HCT116 (cell line): ENCODE measurements around the gene EPHX1. TPM values are rescaled to one million over a fixed set of nuclear protein-coding genes. Genes with fewer than 3 reads are reported as not detected.

Experiments
- ATAC-seq: fragments of 200-7000 bp; cut with Tn5 transposase; 2 replicates; pipeline ENCODE4 v1.9.1; 2020; ENCODE audit warnings: mild to moderate bottlenecking, moderate library complexity
- BruUV-seq: library from RNA; stranded (reverse); fragments of 400-500 nt; replicated peaks from 2 replicates; lab custom pipeline; 2021; lab: Mats Ljungman, UMichigan
- CTCF ChIA-PET: fragments of 300-600 bp; sonication (Branson Sonifier 250); formaldehyde crosslinking; loops from one replicate; lab custom pipeline; 2021; ENCODE audit warnings: antibody characterized with exemption; lab: Charles Lee
- POLR2A ChIA-PET: fragments of 300-600, 350-600 bp; sonication (Branson Sonifier 250); formaldehyde crosslinking; loops from one replicate; lab custom pipeline; 2021; ENCODE audit warnings: antibody characterized with exemption; lab: Charles Lee
- RAD21 ChIA-PET, 2 experiments: fragments of 300-600 bp; sonication (Branson Sonifier 250); formaldehyde crosslinking; loops; one replicate each; lab custom pipeline; 2023; ENCODE audit warnings: low total read pairs in 2 of 2; ENCODE audit not compliant: uncharacterized antibody in 2 of 2, unreplicated experiment in 2 of 2, low non-redundant PET in 1 of 2; lab: Charles Lee
- DNase-seq: peaks from one replicate; pipeline ENCODE4 v3.0.0-alpha.2; 2010; ENCODE audit warnings: low read depth, low spot score
- H2AFZ ChIP-seq: fragments of 200-600 bp; shearing (Covaris generic), sonication (generic); 2 replicates; pipeline ENCODE4 v1.6.1; 2017; ENCODE audit warnings: low read depth, mixed run types, mixed read lengths, antibody characterized with exemption, low read length; ENCODE audit not compliant: poor library complexity, severe bottlenecking
- H3K27ac ChIP-seq: 2 replicates; pipeline ENCODE4 v1.5.1; 2012; ENCODE audit warnings: low read depth, low read length
- H3K27me3 ChIP-seq: fragments of 200-600 bp; sonication (generic); 2 replicates; pipeline ENCODE4 v1.6.1; 2016; ENCODE audit warnings: mixed run types, low read length, mixed read lengths; ENCODE audit not compliant: insufficient read depth
- H3K36me3 ChIP-seq, 2 experiments: fragments of 200-500 bp in 1 of 2; fragments of 200-600 bp in 1 of 2; sonication (Bioruptor generic) in 1 of 2; sonication (generic) in 1 of 2; 2 replicates each; pipeline versions ENCODE4 v1.5.1 to v1.6.1; 2014 to 2016; ENCODE audit warnings: low read length in 2 of 2, inconsistent platforms in 1 of 2, mixed read lengths in 1 of 2, mixed run types in 1 of 2; ENCODE audit not compliant: insufficient read depth in 2 of 2, control insufficient read depth in 1 of 2
- H3K4me1 ChIP-seq, 2 experiments: fragments of 200-600 bp in 1 of 2; sonication (generic) in 1 of 2; 2 replicates each; pipeline versions ENCODE4 v1.5.1 to v1.6.1; 2012 to 2017; ENCODE audit warnings: low read length in 2 of 2, inconsistent platforms in 1 of 2, mild to moderate bottlenecking in 1 of 2, mixed read lengths in 1 of 2, mixed run types in 1 of 2, moderate library complexity in 1 of 2; ENCODE audit not compliant: insufficient read depth in 2 of 2, control insufficient read depth in 1 of 2
- H3K4me2 ChIP-seq: fragments of 200-600 bp; sonication (generic); 2 replicates; pipeline ENCODE4 v1.6.1; 2017; ENCODE audit warnings: mixed run types, low read length, mixed read lengths
- H3K4me3 ChIP-seq, 2 experiments: fragments of 200-600 bp in 1 of 2; sonication (generic) in 1 of 2; replicated peaks in 1 of 2; 2 replicates each; pipeline ENCODE4 v1.5.1; 2011 to 2016; ENCODE audit warnings: low read length in 2 of 2, control low read depth in 1 of 2, low read depth in 1 of 2, mild to moderate bottlenecking in 1 of 2, mixed read lengths in 1 of 2, mixed run types in 1 of 2
- H3K79me2 ChIP-seq: fragments of 200-600 bp; sonication (generic); 2 replicates; pipeline ENCODE4 v1.6.1; 2017; ENCODE audit warnings: mild to moderate bottlenecking, mixed run types, low read length, moderate library complexity, mixed read lengths; ENCODE audit not compliant: insufficient read depth
- H3K9ac ChIP-seq: fragments of 200-600 bp; sonication (generic); 2 replicates; pipeline ENCODE4 v1.6.1; 2016; ENCODE audit warnings: low read length, mixed read lengths
- H3K9me2 ChIP-seq: fragments of 200-600 bp; sonication (generic), shearing (Covaris generic); 2 replicates; pipeline ENCODE4 v1.6.1; 2017; ENCODE audit warnings: mixed run types, mild to moderate bottlenecking, moderate library complexity; ENCODE audit not compliant: insufficient read depth
- H3K9me3 ChIP-seq, 2 experiments: fragments of 200-500 bp in 1 of 2; fragments of 200-600 bp in 1 of 2; sonication (Bioruptor generic) in 1 of 2; sonication (generic) in 1 of 2; 2 replicates each; pipeline ENCODE4 v1.6.1; 2014 to 2017; ENCODE audit warnings: low read length in 2 of 2, mixed read lengths in 2 of 2, inconsistent platforms in 1 of 2, low read depth in 1 of 2, mild to moderate bottlenecking in 1 of 2, mixed run types in 1 of 2, moderate library complexity in 1 of 2; ENCODE audit not compliant: control insufficient read depth in 1 of 2, insufficient read depth in 1 of 2
- H4K20me1 ChIP-seq: fragments of 200-600 bp; sonication (generic), shearing (Covaris generic); 2 replicates; pipeline ENCODE4 v1.6.1; 2017; ENCODE audit warnings: mixed run types, mild to moderate bottlenecking, moderate library complexity; ENCODE audit not compliant: insufficient read depth
- CBX3 ChIP-seq: IDR thresholded peaks from 2 replicates; pipeline ENCODE4 v1.6.1; 2012; ENCODE audit warnings: low read depth
- CEBPB ChIP-seq: IDR thresholded peaks from 2 replicates; pipeline ENCODE4 v1.6.1; 2012; ENCODE audit warnings: low read depth
- EGR1 ChIP-seq: IDR thresholded peaks from 2 replicates; pipeline ENCODE4 v1.6.1; 2012; ENCODE audit warnings: low read depth
- ELF1 ChIP-seq: IDR thresholded peaks from 2 replicates; pipeline ENCODE4 v1.6.1; 2012; ENCODE audit warnings: low read depth, borderline replicate concordance
- FOSL1 ChIP-seq: IDR thresholded peaks from 2 replicates; pipeline ENCODE4 v1.6.1; 2012; ENCODE audit warnings: low read depth
- JUND ChIP-seq: IDR thresholded peaks from 2 replicates; pipeline ENCODE4 v1.6.1; 2012
- POLR2AphosphoS5 ChIP-seq: IDR thresholded peaks from 2 replicates; pipeline ENCODE4 v1.6.1; 2011; ENCODE audit warnings: mild to moderate bottlenecking, low read depth, low read length, moderate library complexity
- RAD21 ChIP-seq: IDR thresholded peaks from 2 replicates; pipeline ENCODE4 v1.6.1; 2012; ENCODE audit warnings: low read depth, mild to moderate bottlenecking
- SIN3A ChIP-seq: IDR thresholded peaks from 2 replicates; pipeline ENCODE4 v1.6.1; 2012; ENCODE audit warnings: low read depth
- SP1 ChIP-seq: IDR thresholded peaks from 2 replicates; pipeline ENCODE4 v1.6.1; 2012; ENCODE audit warnings: low read depth
- SRF ChIP-seq: IDR thresholded peaks from 2 replicates; pipeline ENCODE4 v1.6.1; 2012; ENCODE audit warnings: low read depth
- TCF7L2 ChIP-seq: IDR thresholded peaks from 2 replicates; pipeline ENCODE4 v1.7.0; 2011; ENCODE audit warnings: borderline replicate concordance, inconsistent platforms; ENCODE audit not compliant: insufficient read depth, insufficient read length; ENCODE audit errors: extremely low read depth
- ZFX ChIP-seq: fragments of 450-650 bp; IDR thresholded peaks from 2 replicates; pipeline ENCODE4 v1.6.1; 2017
- ZNF274 ChIP-seq: fragments of 200-500 bp; sonication (Bioruptor generic); IDR thresholded peaks from 2 replicates; pipeline ENCODE4 v1.6.1; 2014; ENCODE audit warnings: mild to moderate bottlenecking, low read depth, low read length, inconsistent platforms
- intact Hi-C: fragments of 100-400 bp; cut with micrococcal nuclease; formaldehyde crosslinking; loops from 2 replicates; pipeline ENCODE4 v1.10.0; 2022
- total RNA-seq: library from RNA; stranded (reverse); gene quantifications from one replicate; pipeline ENCODE4 v1.2.1, GENCODE V29; 2021; ENCODE audit not compliant: unreplicated experiment
- TF ChIP-seq, protein P1 (sequence below): IDR thresholded peaks from 2 replicates; pipeline ENCODE4 v1.6.1; 2012; ENCODE audit warnings: low read depth
- TF ChIP-seq, protein P2 (sequence below), 3 experiments: fragments of 200-600 bp in 1 of 3; sonication (generic) in 1 of 3; IDR thresholded peaks in 2 of 3; conservative IDR thresholded peaks in 1 of 3; 2 replicates each; pipeline ENCODE4 v1.5.1; 2012 to 2017; ENCODE audit warnings: low read depth in 2 of 3, low read length in 2 of 3, antibody characterized with exemption in 1 of 3, borderline replicate concordance in 1 of 3, control low read depth in 1 of 3, mild to moderate bottlenecking in 1 of 3, mixed read lengths in 1 of 3, mixed run types in 1 of 3, moderate library complexity in 1 of 3; ENCODE audit not compliant: insufficient read depth in 1 of 3
- TF ChIP-seq, protein P3 (sequence below): IDR thresholded peaks from 2 replicates; pipeline ENCODE4 v1.6.1; 2012
- TF ChIP-seq, protein P4 (sequence below): IDR thresholded peaks from 2 replicates; pipeline ENCODE4 v1.6.1; 2011; ENCODE audit warnings: mild to moderate bottlenecking, low read length, moderate library complexity; ENCODE audit not compliant: insufficient replicate concordance; ENCODE audit errors: extremely low read depth
- TF ChIP-seq, protein P5 (sequence below): IDR thresholded peaks from 2 replicates; pipeline ENCODE4 v1.6.1; 2012

Gene EPHX1
- total RNA-seq, 1 experiment from 2014 or later = 44.6 TPM

DNA sequence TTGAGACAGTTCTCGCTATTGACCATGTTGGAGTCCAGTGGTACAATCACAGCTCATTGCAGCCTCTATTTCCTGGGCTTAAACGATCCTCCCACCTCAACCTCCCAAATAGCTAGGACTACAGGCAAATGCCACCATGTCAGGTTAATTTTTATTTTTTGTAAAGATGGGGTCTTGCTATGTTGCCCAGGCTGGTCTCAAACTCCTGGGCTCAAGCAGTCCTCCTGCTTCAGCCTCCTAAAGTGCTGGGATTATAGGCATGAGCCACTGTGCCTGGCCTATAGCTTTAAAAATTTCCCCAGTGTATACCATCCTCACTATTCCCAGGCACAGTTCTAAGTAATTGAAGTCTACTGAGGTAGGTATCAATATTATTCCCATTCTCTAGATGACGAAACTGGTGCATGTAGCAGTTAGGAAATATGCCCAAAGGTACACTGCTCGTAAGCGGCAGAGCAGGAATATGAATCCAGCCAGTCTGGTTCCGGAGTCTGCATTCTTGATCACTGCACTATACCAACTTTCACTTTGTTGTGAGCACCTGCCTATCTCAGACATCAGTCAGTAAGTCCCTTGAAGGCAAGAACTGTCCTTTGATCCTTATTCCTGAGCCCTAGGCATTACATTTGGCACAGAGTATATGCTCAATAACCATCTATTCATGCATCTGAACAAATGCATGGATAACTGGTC is 43.8 kb upstream of the EPHX1 start:
- H3K27me3 ChIP-seq = no peaks in the 10 kb centered on the region
- intact Hi-C loops = no loop called here
- RAD21 ChIA-PET = no interaction called here
- H3K9ac ChIP-seq = no peak overlapping the region
- no peaks in the 10 kb centered on the region for H4K20me1 ChIP-seq
- CTCF ChIA-PET = no interaction called here
- no peak for ATAC-seq
- no peaks in the 10 kb centered on the region for H3K9me2 ChIP-seq
- H3K9me3 ChIP-seq = no peaks in the 10 kb centered on the region
- POLR2A ChIA-PET = no interaction called here
- BruUV-seq = no TSS peak
- no peak overlapping the region for H3K4me2 ChIP-seq
- H3K79me2 ChIP-seq = no peaks in the 10 kb centered on the region
- H3K4me3 ChIP-seq = no peak overlapping the region
- H3K27ac ChIP-seq = no peak overlapping the region
- no peak overlapping the region for H2AFZ ChIP-seq
- H3K4me1 ChIP-seq = peaks cover 12 to 16% of the 10 kb centered on the region in 2 experiments; a peak in 2 of 4 replicates
- H3K36me3 ChIP-seq = no peaks in the 10 kb centered on the region
- DNase-seq = no peak
- TF ChIP-seq, protein P1, sequence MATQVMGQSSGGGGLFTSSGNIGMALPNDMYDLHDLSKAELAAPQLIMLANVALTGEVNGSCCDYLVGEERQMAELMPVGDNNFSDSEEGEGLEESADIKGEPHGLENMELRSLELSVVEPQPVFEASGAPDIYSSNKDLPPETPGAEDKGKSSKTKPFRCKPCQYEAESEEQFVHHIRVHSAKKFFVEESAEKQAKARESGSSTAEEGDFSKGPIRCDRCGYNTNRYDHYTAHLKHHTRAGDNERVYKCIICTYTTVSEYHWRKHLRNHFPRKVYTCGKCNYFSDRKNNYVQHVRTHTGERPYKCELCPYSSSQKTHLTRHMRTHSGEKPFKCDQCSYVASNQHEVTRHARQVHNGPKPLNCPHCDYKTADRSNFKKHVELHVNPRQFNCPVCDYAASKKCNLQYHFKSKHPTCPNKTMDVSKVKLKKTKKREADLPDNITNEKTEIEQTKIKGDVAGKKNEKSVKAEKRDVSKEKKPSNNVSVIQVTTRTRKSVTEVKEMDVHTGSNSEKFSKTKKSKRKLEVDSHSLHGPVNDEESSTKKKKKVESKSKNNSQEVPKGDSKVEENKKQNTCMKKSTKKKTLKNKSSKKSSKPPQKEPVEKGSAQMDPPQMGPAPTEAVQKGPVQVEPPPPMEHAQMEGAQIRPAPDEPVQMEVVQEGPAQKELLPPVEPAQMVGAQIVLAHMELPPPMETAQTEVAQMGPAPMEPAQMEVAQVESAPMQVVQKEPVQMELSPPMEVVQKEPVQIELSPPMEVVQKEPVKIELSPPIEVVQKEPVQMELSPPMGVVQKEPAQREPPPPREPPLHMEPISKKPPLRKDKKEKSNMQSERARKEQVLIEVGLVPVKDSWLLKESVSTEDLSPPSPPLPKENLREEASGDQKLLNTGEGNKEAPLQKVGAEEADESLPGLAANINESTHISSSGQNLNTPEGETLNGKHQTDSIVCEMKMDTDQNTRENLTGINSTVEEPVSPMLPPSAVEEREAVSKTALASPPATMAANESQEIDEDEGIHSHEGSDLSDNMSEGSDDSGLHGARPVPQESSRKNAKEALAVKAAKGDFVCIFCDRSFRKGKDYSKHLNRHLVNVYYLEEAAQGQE = no peak
- TF ChIP-seq JUND (no peak), ELF1 (no peak), CEBPB (no peak), CBX3 (no peak), ZNF274 (no peak), TCF7L2 (no peak), ZFX (no peak), SP1 (no peak), RAD21 (no peak), EGR1 (no peak), SRF (no peak), SIN3A (no peak), FOSL1 (no peak), POLR2AphosphoS5 (no peak)
- TF ChIP-seq, protein P2, sequence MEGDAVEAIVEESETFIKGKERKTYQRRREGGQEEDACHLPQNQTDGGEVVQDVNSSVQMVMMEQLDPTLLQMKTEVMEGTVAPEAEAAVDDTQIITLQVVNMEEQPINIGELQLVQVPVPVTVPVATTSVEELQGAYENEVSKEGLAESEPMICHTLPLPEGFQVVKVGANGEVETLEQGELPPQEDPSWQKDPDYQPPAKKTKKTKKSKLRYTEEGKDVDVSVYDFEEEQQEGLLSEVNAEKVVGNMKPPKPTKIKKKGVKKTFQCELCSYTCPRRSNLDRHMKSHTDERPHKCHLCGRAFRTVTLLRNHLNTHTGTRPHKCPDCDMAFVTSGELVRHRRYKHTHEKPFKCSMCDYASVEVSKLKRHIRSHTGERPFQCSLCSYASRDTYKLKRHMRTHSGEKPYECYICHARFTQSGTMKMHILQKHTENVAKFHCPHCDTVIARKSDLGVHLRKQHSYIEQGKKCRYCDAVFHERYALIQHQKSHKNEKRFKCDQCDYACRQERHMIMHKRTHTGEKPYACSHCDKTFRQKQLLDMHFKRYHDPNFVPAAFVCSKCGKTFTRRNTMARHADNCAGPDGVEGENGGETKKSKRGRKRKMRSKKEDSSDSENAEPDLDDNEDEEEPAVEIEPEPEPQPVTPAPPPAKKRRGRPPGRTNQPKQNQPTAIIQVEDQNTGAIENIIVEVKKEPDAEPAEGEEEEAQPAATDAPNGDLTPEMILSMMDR (IDR thresholded peaks at IDR 0.05 in 2 of 3, conservative IDR thresholded peaks at IDR 0.05 in 1 of 3; ENCODE audit: borderline replicate concordance in 1 of 3, insufficient read depth in 1 of 3, low read depth in 2 of 3, low read length in 2 of 3) = no peak
- TF ChIP-seq, protein P3, sequence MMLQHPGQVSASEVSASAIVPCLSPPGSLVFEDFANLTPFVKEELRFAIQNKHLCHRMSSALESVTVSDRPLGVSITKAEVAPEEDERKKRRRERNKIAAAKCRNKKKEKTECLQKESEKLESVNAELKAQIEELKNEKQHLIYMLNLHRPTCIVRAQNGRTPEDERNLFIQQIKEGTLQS = no peak
- TF ChIP-seq, protein P4, sequence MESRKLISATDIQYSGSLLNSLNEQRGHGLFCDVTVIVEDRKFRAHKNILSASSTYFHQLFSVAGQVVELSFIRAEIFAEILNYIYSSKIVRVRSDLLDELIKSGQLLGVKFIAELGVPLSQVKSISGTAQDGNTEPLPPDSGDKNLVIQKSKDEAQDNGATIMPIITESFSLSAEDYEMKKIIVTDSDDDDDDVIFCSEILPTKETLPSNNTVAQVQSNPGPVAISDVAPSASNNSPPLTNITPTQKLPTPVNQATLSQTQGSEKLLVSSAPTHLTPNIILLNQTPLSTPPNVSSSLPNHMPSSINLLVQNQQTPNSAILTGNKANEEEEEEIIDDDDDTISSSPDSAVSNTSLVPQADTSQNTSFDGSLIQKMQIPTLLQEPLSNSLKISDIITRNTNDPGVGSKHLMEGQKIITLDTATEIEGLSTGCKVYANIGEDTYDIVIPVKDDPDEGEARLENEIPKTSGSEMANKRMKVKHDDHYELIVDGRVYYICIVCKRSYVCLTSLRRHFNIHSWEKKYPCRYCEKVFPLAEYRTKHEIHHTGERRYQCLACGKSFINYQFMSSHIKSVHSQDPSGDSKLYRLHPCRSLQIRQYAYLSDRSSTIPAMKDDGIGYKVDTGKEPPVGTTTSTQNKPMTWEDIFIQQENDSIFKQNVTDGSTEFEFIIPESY = no peak
- TF ChIP-seq, protein P5, sequence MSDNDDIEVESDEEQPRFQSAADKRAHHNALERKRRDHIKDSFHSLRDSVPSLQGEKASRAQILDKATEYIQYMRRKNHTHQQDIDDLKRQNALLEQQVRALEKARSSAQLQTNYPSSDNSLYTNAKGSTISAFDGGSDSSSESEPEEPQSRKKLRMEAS = no peak
